ENCODE measurements around the gene RARRES2. TPM values are rescaled to one million over a fixed set of nuclear protein-coding genes. Genes with fewer than 3 reads are reported as not detected.
A peak's percentile ranks its signal among the peaks of the same experiment; 100 is the strongest.

The RARRES2 gene
- total RNA-seq, 2 donors from 2014 or later, result 86.7 to 122 TPM

- Histone ChIP-seq H3K9me3 (no peaks in the 10 kb centered on the region), H3K4me3 (peak overlapping the region; percentile 96), H3K27ac (peak overlapping the region; percentile 97), H3K27me3 (no peaks in the 10 kb centered on the region), H3K9ac (ENCODE audit: low read depth in 2 of 2, low read length in 2 of 2) (peak overlapping the region; percentile 81 to 95), H3K36me3 (no peaks in the 10 kb centered on the region), H3K4me1 (peaks cover 23% of the 10 kb centered on the region)
- TF ChIP-seq, protein P1, sequence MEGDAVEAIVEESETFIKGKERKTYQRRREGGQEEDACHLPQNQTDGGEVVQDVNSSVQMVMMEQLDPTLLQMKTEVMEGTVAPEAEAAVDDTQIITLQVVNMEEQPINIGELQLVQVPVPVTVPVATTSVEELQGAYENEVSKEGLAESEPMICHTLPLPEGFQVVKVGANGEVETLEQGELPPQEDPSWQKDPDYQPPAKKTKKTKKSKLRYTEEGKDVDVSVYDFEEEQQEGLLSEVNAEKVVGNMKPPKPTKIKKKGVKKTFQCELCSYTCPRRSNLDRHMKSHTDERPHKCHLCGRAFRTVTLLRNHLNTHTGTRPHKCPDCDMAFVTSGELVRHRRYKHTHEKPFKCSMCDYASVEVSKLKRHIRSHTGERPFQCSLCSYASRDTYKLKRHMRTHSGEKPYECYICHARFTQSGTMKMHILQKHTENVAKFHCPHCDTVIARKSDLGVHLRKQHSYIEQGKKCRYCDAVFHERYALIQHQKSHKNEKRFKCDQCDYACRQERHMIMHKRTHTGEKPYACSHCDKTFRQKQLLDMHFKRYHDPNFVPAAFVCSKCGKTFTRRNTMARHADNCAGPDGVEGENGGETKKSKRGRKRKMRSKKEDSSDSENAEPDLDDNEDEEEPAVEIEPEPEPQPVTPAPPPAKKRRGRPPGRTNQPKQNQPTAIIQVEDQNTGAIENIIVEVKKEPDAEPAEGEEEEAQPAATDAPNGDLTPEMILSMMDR (IDR thresholded peaks at IDR 0.05), result no peak
- DNase-seq, result peak; percentile 85
- intact Hi-C loops (cut with DNase I), result no loop called here
Measured at GRCh38 chr7:150378115-150378852, 36.9 kb upstream of the RARRES2 start.

GRCh38 chr7:150377635-150378034, 36.2 kb upstream of the RARRES2 start:
- intact Hi-C loops (cut with DNase I), result no loop called here
- Histone ChIP-seq H3K4me3 (no peak overlapping the region), H3K9me3 (no peaks in the 10 kb centered on the region), H3K27me3 (no peaks in the 10 kb centered on the region), H3K4me1 (peaks cover 20% of the 10 kb centered on the region), H3K36me3 (no peaks in the 10 kb centered on the region), H3K9ac (ENCODE audit: low read depth in 2 of 2, low read length in 2 of 2) (peak overlapping the region in 1 of 2 donors; percentile 77), H3K27ac (peak overlapping the region; percentile 97)
- TF ChIP-seq, protein P1 (IDR thresholded peaks at IDR 0.05), result no peak
- peak; percentile 73 for DNase-seq

DNA sequence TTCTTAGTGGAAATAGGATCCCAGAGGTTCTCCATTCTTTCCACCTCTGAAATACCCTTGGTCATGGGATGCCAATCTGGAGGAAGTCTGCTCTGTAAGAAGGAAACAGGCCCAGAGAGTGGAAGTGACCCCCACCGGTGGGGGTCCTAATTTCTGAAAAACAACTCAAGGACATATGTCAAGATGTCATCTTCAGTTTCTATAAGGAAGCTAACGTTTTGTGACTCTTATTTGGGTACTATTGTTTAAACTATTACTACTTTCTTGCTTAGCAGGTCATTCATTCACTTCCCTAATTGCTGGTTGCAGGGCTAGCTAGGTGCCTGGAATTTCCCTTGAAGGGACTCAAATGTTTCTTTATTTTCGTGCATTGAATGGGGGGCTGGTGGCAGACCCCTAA, 35.8 kb upstream of the RARRES2 start:
- intact Hi-C loops (cut with DNase I), result no loop called here
- Histone ChIP-seq H3K4me1 (peaks cover 17% of the 10 kb centered on the region), H3K9ac (ENCODE audit: low read depth in 2 of 2, low read length in 2 of 2) (peak overlapping the region in 1 of 2 donors; percentile 77), H3K4me3 (no peak overlapping the region), H3K27ac (peak overlapping the region; percentile 97), H3K27me3 (no peaks in the 10 kb centered on the region), H3K9me3 (no peaks in the 10 kb centered on the region), H3K36me3 (no peaks in the 10 kb centered on the region)
- TF ChIP-seq, protein P1 (IDR thresholded peaks at IDR 0.05), result no peak
- no peak for DNase-seq

DNA sequence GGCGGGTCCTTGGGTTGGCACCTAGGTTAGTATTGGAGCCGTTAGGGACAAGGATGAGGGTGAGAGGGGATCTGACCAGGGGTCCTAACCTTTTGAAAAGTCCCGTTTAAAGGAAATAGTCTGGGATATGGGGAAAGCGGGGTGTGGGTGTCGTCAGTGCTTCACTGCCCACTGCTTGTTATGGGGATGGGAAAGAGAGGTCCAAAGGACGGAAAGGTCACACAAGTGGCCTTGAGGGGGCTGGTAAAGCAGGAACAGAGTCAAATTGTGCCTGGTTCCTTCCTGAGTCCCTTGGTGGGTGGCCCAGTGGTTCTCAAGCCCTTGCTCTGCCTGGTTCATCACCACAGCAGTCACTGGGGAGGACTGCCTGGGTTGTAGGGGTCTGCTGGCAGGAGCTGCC, 35.1 kb upstream of the RARRES2 start:
- TF ChIP-seq, protein P1 (IDR thresholded peaks at IDR 0.05), result no peak
- H3K9ac ChIP-seq (ENCODE audit: low read depth in 2 of 2, low read length in 2 of 2), result peak overlapping the region in 1 of 2 donors; percentile 67
- H3K4me3 ChIP-seq, result no peak overlapping the region
- H3K4me1 ChIP-seq, result peaks cover 17% of the 10 kb centered on the region
- no peaks in the 10 kb centered on the region for H3K36me3 ChIP-seq
- no peaks in the 10 kb centered on the region for H3K27me3 ChIP-seq
- intact Hi-C loops (cut with DNase I), result no loop called here
- DNase-seq, result no peak
- peak overlapping the region; percentile 97 for H3K27ac ChIP-seq
- no peaks in the 10 kb centered on the region for H3K9me3 ChIP-seq

GRCh38 chr7:150375662-150376521, 34.5 kb upstream of the RARRES2 start:
- intact Hi-C loops (cut with DNase I), result no loop called here
- peaks cover 21% of the 10 kb centered on the region for H3K4me1 ChIP-seq

More at GRCh38 chr7:150375662-150376521, 34.5 kb upstream of the RARRES2 start:
- peak; percentile 82 for DNase-seq
- TF ChIP-seq, protein P1 (IDR thresholded peaks at IDR 0.05), result no peak
- Histone ChIP-seq H3K27ac (peak overlapping the region; percentile 97), H3K27me3 (no peaks in the 10 kb centered on the region), H3K36me3 (no peaks in the 10 kb centered on the region), H3K9ac (ENCODE audit: low read depth in 2 of 2, low read length in 2 of 2) (peak overlapping the region in 1 of 2 donors; percentile 67), H3K9me3 (no peaks in the 10 kb centered on the region), H3K4me3 (no peak overlapping the region)
